SK-N-SH (cell line): ENCODE results near the gene PIK3CA. TPM values are rescaled to one million over a fixed set of nuclear protein-coding genes. Genes with fewer than 3 reads are reported as not detected.

Experiments
- CTCF ChIA-PET: fragments of 300-600, 350-600 bp; formaldehyde crosslinking; extraction: SDS; loops from one replicate; lab custom pipeline; 2021; lab: Yijun Ruan, JAX
- POLR2A ChIA-PET: fragments of 350-600 bp; sonication (Branson Sonifier 250); formaldehyde crosslinking; extraction: SDS; loops from one replicate; lab custom pipeline; 2020; ENCODE audit warnings: antibody characterized with exemption, inconsistent platforms; lab: Yijun Ruan, JAX
- DNase-seq: peaks from one replicate; pipeline ENCODE4 v3.0.0; 2012
- H2AFZ ChIP-seq: fragments of 200-600 bp; sonication (generic); 2 replicates; pipeline ENCODE4 v1.8.1; 2016; ENCODE audit warnings: antibody characterized with exemption, mild to moderate bottlenecking, low read depth
- H3F3A ChIP-seq: fragments of 200-600 bp; sonication (generic); replicated peaks from 2 replicates; pipeline ENCODE3; 2016; ENCODE audit warnings: antibody characterized with exemption, mild to moderate bottlenecking; ENCODE audit not compliant: insufficient read depth
- H3K27ac ChIP-seq, 2 experiments: fragments of 200-500 bp in 1 of 2; fragments of 200-600 bp in 1 of 2; sonication (Bioruptor generic) in 1 of 2; sonication (generic), shearing (Covaris generic) in 1 of 2; 2 replicates each; pipeline versions ENCODE4 v1.5.1 to v1.6.1; 2014 to 2016; ENCODE audit warnings: low read depth in 2 of 2, inconsistent platforms in 1 of 2, low read length in 1 of 2, mild to moderate bottlenecking in 1 of 2, mixed read lengths in 1 of 2
- H3K27me3 ChIP-seq: fragments of 200-600 bp; sonication (generic), shearing (Covaris generic); 2 replicates; pipeline ENCODE4 v1.6.1; 2016; ENCODE audit warnings: mixed run types; ENCODE audit not compliant: insufficient read depth
- H3K36me3 ChIP-seq, 2 experiments: fragments of 200-500 bp in 1 of 2; fragments of 200-600 bp in 1 of 2; sonication (Bioruptor generic) in 1 of 2; sonication (generic) in 1 of 2; replicated peaks in 1 of 2; 2 replicates each; pipeline versions ENCODE3 to v1.5.1; 2014 to 2016; ENCODE audit warnings: low read length in 1 of 2, mild to moderate bottlenecking in 1 of 2; ENCODE audit not compliant: insufficient read depth in 2 of 2, control insufficient read depth in 1 of 2
- H3K4me1 ChIP-seq, 2 experiments: fragments of 200-500 bp in 1 of 2; fragments of 200-600 bp in 1 of 2; sonication (Bioruptor generic) in 1 of 2; sonication (generic), shearing (Covaris generic) in 1 of 2; 2 replicates each; pipeline versions ENCODE4 v1.5.1 to v1.6.1; 2014 to 2016; ENCODE audit warnings: low read depth in 1 of 2, low read length in 1 of 2, mixed run types in 1 of 2; ENCODE audit not compliant: insufficient read depth in 2 of 2, control insufficient read depth in 1 of 2
- H3K4me2 ChIP-seq: fragments of 200-600 bp; sonication (generic), shearing (Covaris generic); 2 replicates; pipeline ENCODE4 v1.6.1; 2017; ENCODE audit warnings: mixed run types
- H3K4me3 ChIP-seq, 2 experiments: fragments of 200-500 bp in 1 of 2; fragments of 200-600 bp in 1 of 2; sonication (Bioruptor generic) in 1 of 2; sonication (generic), shearing (Covaris generic) in 1 of 2; 2 replicates each; pipeline versions ENCODE4 v1.5.1 to v1.8.1; 2014 to 2016; ENCODE audit warnings: low read depth in 2 of 2, inconsistent platforms in 1 of 2, low read length in 1 of 2, mild to moderate bottlenecking in 1 of 2, mixed read lengths in 1 of 2, moderate library complexity in 1 of 2
- H3K79me2 ChIP-seq: fragments of 200-600 bp; sonication (generic); 2 replicates; pipeline ENCODE4 v1.8.1; 2017; ENCODE audit warnings: mild to moderate bottlenecking; ENCODE audit not compliant: insufficient read depth
- H3K9ac ChIP-seq: fragments of 200-600 bp; sonication (generic); 2 replicates; pipeline ENCODE4 v1.6.1; 2017; ENCODE audit warnings: mixed run types
- H3K9me2 ChIP-seq: fragments of 200-600 bp; sonication (generic); 2 replicates; pipeline ENCODE4 v1.6.1; 2017; ENCODE audit warnings: mixed run types
- H3K9me3 ChIP-seq: fragments of 200-600 bp; sonication (generic); 2 replicates; pipeline ENCODE4 v1.6.1; 2017; ENCODE audit warnings: mixed run types, mild to moderate bottlenecking, moderate library complexity
- H4K20me1 ChIP-seq: fragments of 200-600 bp; sonication (generic); 2 replicates; pipeline ENCODE4 v1.6.1; 2017; ENCODE audit warnings: mild to moderate bottlenecking, mixed run types; ENCODE audit not compliant: insufficient read depth
- CTCF ChIP-seq: fragments of 200-600 bp; sonication (generic); IDR thresholded peaks from 2 replicates; pipeline ENCODE4 v1.6.1; 2017; ENCODE audit warnings: antibody characterized with exemption, mild to moderate bottlenecking, moderate library complexity
- ELF1 ChIP-seq: IDR thresholded peaks from 2 replicates; pipeline ENCODE4 v1.4.0; 2012
- GATA2 ChIP-seq: sonication (generic); formaldehyde crosslinking; IDR thresholded peaks from 2 replicates; pipeline ENCODE4 v1.5.0; 2020; ENCODE audit warnings: mild to moderate bottlenecking, missing genetic modification reagents
- IRF3 ChIP-seq: fragments of 150-350 bp; IDR thresholded peaks from 2 replicates; pipeline ENCODE4 v1.6.1; 2016; ENCODE audit warnings: mild to moderate bottlenecking, low read depth, low read length
- JUND ChIP-seq: IDR thresholded peaks from 2 replicates; pipeline ENCODE4 v1.4.0; 2012
- NFIC ChIP-seq: IDR thresholded peaks from 2 replicates; pipeline ENCODE4 v1.4.0; 2012; ENCODE audit warnings: borderline replicate concordance
- PBX3 ChIP-seq: IDR thresholded peaks from 2 replicates; pipeline ENCODE4; 2012
- POLR2AphosphoS5 ChIP-seq: IDR thresholded peaks from 2 replicates; pipeline ENCODE4 v1.6.1; 2012; ENCODE audit warnings: low read depth, low read length
- RFX5 ChIP-seq: IDR thresholded peaks from 2 replicates; pipeline ENCODE4 v1.6.1; 2012; ENCODE audit warnings: mild to moderate bottlenecking, improper control_type of control experiment, low read length
- SIN3A ChIP-seq: IDR thresholded peaks from 2 replicates; pipeline ENCODE4 v1.6.1; 2012; ENCODE audit warnings: low read depth, mild to moderate bottlenecking, low read length, moderate library complexity, borderline replicate concordance
- SMC3 ChIP-seq: IDR thresholded peaks from 2 replicates; pipeline ENCODE4 v1.6.1; 2012; ENCODE audit warnings: low read depth, low read length, improper control_type of control experiment
- TAF1 ChIP-seq: IDR thresholded peaks from 2 replicates; pipeline ENCODE4 v1.6.1; 2012; ENCODE audit warnings: low read depth, mild to moderate bottlenecking, low read length, moderate library complexity, borderline replicate concordance
- TEAD4 ChIP-seq: IDR thresholded peaks from 2 replicates; pipeline ENCODE4 v1.4.0; 2012; ENCODE audit warnings: mild to moderate bottlenecking, borderline replicate concordance; ENCODE audit not compliant: insufficient read depth
- YY1 ChIP-seq: IDR thresholded peaks from 2 replicates; pipeline ENCODE4 v1.4.0; 2012; ENCODE audit warnings: low read depth, mild to moderate bottlenecking
- ZBTB33 ChIP-seq: IDR thresholded peaks from 2 replicates; pipeline ENCODE4 v1.4.0; 2012; ENCODE audit warnings: low read depth, borderline replicate concordance
- WGBS: methylation state at CpG from one replicate; pipeline ENCODE4 v1.1.6; 2017; ENCODE audit warnings: low lambda C conversion rate; 5-methylcytosine and 5-hydroxymethylcytosine counted together
- polyA plus RNA-seq, 3 experiments: library from polyadenylated mRNA; depleted of rRNA; stranded (reverse); fragments of >200 nt; gene quantifications; 2 replicates each; pipeline ENCODE4 v1.2.3, GENCODE V29; 2012

PIK3CA gene
- polyA plus RNA-seq, 1 of the 3 experiments (the other 2 are of a cell fraction): 3.2 TPM

GRCh38 chr3:179158336-179159039 is 10.3 kb downstream of the PIK3CA start:
- WGBS: 92% methylated on average over 6 of the region's 6 CpGs
- POLR2A ChIA-PET: no interaction called here

More at GRCh38 chr3:179158336-179159039, 10.3 kb downstream of the PIK3CA start:
- H2AFZ ChIP-seq: no peak overlapping the region
- H3F3A ChIP-seq: no peaks in the 10 kb centered on the region
- H3K9me3 ChIP-seq: no peaks in the 10 kb centered on the region
- peaks cover 29% of the 10 kb centered on the region; the same call in 1 of the 2 replicates for H4K20me1 ChIP-seq
- no peak overlapping the region for H3K27ac ChIP-seq
- peaks cover 80% of the 10 kb centered on the region for H3K79me2 ChIP-seq
- peaks cover 0 to 3% of the 10 kb centered on the region in 2 experiments for H3K36me3 ChIP-seq
- no peaks in the 10 kb centered on the region for H3K27me3 ChIP-seq
- DNase-seq: no peak
- H3K9ac ChIP-seq: no peak overlapping the region
- TF ChIP-seq SMC3 (no peak), TEAD4 (no peak), ELF1 (no peak), GATA2 (CRISPR knock-in tag) (no peak), ZBTB33 (no peak), PBX3 (no peak), TAF1 (no peak), IRF3 (no peak), POLR2AphosphoS5 (no peak), RFX5 (no peak), SIN3A (no peak), CTCF (no peak), NFIC (no peak), JUND (no peak), YY1 (no peak)
- H3K4me3 ChIP-seq: no peak overlapping the region
- CTCF ChIA-PET: interaction anchor here (1.2 kb wide), 1 partner anchor 12 kb away, joined by 4 read pairs; no protein-coding TSS in a partner anchor
- H3K4me1 ChIP-seq: no peaks in the 10 kb centered on the region; a peak in 3 of 4 replicates
- H3K9me2 ChIP-seq: no peaks in the 10 kb centered on the region
- no peak overlapping the region for H3K4me2 ChIP-seq
